Inflammatory macrophage treated with lipopolysaccharide for 4 hours (primary cell): Measurements from ENCODE around the gene NTF4.
"Not testable (repeated sequence)": the region's sequence is repeated elsewhere in the genome, so short reads cannot be mapped to it uniquely, and the experiment has no call there.

ENCODE experiments used
- DNase-seq: peaks from one replicate; pipeline ENCODE4 v3.0.0-alpha.2; 2020

Gene NTF4

GRCh38 chr19:49019242-49019932 lies 45.2 kb downstream of the NTF4 start:
- peak; percentile 45 for DNase-seq

GRCh38 chr19:49018388-49019241 lies 46.0 kb downstream of the NTF4 start:
- DNase-seq, result not testable (repeated sequence)

- DNase-seq, result peak; percentile 37
These were observed 46.8 kb downstream of the NTF4 start for GRCh38 chr19:49017666-49018351.

GRCh38 chr19:49017041-49017665 lies 47.5 kb downstream of the NTF4 start, which contains the start of gene LHB:
Gene LHB, minus strand, starts transcription at chr19:49017091. Its CDS starts 10 bp downstream, at chr19:49017081.
- DNase-seq, result no peak

- DNase-seq, result no peak
These were observed 48.4 kb downstream of the NTF4 start for GRCh38 chr19:49016067-49016839.

GRCh38 chr19:49014870-49015255 lies 49.8 kb downstream of the NTF4 start:
- no peak for DNase-seq

GRCh38 chr19:49014123-49014869 lies 50.3 kb downstream of the NTF4 start:
- DNase-seq, result no peak

- DNase-seq, result no peak
These were observed 53.4 kb downstream of the NTF4 start for GRCh38 chr19:49011194-49011593.
